Right atrium auricular region (tissue), 2 donors: ENCODE data around the gene INSYN1. TPM values are rescaled to one million over a fixed set of nuclear protein-coding genes. Genes with fewer than 3 reads are reported as not detected.
A peak's percentile ranks its signal among the peaks of the same experiment; 100 is the strongest.

Experiments
- DNase-seq: peaks from one replicate; pipeline ENCODE4 v3.0.0-alpha.2; 2019; ENCODE audit warnings: low spot score
- H3K27ac ChIP-seq, 2 donors: fragments of 200-600 bp; sonication (generic); 1 replicate in 1 of 2; 2 replicates in 1 of 2; pipeline ENCODE4 v1.5.1; 2016 to 2019
- H3K27me3 ChIP-seq, 2 donors: fragments of 200-600 bp; sonication (generic); one replicate each; pipeline versions ENCODE4 v1.5.1 to v1.6.0; 2017 to 2019
- H3K36me3 ChIP-seq: fragments of 200-600 bp; sonication (generic); one replicate; pipeline ENCODE4 v1.5.1; 2016
- H3K4me1 ChIP-seq, 2 donors: fragments of 200-600 bp; sonication (generic); one replicate each; pipeline versions ENCODE4 v1.5.1 to v1.6.0; 2017 to 2019
- H3K4me3 ChIP-seq, 2 donors: fragments of 200-600 bp; sonication (generic); 1 replicate in 1 of 2; 2 replicates in 1 of 2; pipeline ENCODE4 v1.5.1; 2017 to 2019; ENCODE audit warnings: mild to moderate bottlenecking in 1 of 2, moderate library complexity in 1 of 2
- H3K9me3 ChIP-seq, 2 donors: fragments of 200-600 bp; sonication (generic); one replicate each; pipeline ENCODE4 v1.5.1; 2019
- total RNA-seq, 2 donors: library from RNA; depleted of rRNA; stranded (reverse); fragments of >200 nt; gene quantifications; one replicate each; pipeline ENCODE4 v1.1.0, GENCODE V29; 2016
- TF ChIP-seq, protein P1 (sequence below), 2 donors: fragments of 200-600 bp; sonication (generic); IDR thresholded peaks; one replicate each; pipeline ENCODE4 v1.5.1; 2019; ENCODE audit warnings: antibody characterized with exemption in 2 of 2

Gene INSYN1
- total RNA-seq, 2 donors from 2014 or later: 32.7 to 68.5 TPM

DNA sequence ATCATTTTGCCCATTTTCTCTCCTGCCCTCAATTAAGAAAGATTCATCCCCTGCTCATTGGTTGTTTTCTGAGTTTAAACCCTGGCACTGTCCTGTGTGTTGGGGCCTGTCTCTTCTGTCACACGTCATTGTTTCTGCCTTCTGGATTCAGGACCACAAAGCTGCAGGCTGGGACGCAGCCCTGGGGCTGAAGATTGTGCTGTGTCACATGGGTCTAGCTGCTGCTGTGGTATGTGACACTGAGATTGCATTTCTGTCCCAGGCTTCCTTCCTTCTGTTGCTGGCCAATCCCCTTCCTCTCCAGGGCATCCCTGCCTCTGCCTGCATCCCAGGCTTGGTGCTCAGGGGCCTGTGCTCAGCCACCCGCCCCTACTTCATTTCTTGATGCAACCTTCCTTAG, 28.9 kb downstream of the INSYN1 start:
- Histone ChIP-seq H3K27ac (peak overlapping the region in 1 of 2 donors; percentile 31), H3K36me3 (no peaks in the 10 kb centered on the region), H3K4me3 (no peak overlapping the region), H3K4me1 (peaks cover 0 to 26% of the 10 kb centered on the region in 2 donors), H3K27me3 (no peaks in the 10 kb centered on the region), H3K9me3 (no peaks in the 10 kb centered on the region)
- no peak for DNase-seq
- TF ChIP-seq, protein P1, sequence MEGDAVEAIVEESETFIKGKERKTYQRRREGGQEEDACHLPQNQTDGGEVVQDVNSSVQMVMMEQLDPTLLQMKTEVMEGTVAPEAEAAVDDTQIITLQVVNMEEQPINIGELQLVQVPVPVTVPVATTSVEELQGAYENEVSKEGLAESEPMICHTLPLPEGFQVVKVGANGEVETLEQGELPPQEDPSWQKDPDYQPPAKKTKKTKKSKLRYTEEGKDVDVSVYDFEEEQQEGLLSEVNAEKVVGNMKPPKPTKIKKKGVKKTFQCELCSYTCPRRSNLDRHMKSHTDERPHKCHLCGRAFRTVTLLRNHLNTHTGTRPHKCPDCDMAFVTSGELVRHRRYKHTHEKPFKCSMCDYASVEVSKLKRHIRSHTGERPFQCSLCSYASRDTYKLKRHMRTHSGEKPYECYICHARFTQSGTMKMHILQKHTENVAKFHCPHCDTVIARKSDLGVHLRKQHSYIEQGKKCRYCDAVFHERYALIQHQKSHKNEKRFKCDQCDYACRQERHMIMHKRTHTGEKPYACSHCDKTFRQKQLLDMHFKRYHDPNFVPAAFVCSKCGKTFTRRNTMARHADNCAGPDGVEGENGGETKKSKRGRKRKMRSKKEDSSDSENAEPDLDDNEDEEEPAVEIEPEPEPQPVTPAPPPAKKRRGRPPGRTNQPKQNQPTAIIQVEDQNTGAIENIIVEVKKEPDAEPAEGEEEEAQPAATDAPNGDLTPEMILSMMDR (IDR thresholded peaks at IDR 0.05): no peak

DNA sequence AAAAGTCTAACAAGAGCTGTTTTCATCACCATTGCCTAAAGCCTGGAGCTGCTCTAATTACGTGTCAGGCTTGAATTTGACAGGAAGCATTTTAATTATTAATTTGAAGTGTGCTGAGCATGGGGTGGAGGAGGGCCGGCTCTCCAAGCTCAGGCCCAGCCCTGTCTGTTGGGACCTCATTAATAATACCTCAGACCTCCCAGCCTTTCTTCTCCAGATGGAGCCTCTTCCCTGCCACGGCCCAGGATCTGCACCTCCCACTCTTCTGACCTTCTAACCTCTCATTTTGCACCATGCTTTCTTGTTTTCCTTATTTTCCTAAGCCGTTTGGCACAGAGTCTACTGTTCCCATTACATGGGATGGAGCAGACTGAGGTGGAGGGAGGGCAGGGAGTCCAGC, 30.0 kb downstream of the INSYN1 start:
- H3K4me3 ChIP-seq: no peak overlapping the region
- peaks cover 0 to 22% of the 10 kb centered on the region in 2 donors for H3K4me1 ChIP-seq
- TF ChIP-seq, protein P1 (IDR thresholded peaks at IDR 0.05): no peak
- DNase-seq: no peak
- no peaks in the 10 kb centered on the region for H3K9me3 ChIP-seq
- H3K27me3 ChIP-seq: no peaks in the 10 kb centered on the region
- no peaks in the 10 kb centered on the region for H3K36me3 ChIP-seq
- H3K27ac ChIP-seq: no peak overlapping the region

DNA sequence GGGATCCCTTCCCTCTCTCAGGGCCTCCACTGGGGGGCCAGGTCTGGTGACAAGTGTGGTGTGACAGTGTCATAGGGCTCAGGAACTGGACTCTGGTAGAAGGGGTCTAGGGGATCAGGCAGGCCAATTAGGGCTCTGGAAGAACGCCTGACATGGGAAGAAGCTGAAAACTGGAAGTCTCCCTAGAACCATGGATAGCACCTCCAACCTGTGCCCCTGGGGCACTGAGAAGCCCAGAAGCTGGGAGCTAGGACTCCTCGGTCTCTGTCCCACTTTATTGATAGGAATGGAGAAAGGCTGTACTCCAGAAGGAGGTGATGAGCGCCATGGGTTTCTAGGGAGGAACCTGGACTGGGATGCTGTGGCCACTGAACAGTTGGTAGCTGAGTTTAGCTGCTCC, 30.7 kb downstream of the INSYN1 start:
- no peaks in the 10 kb centered on the region for H3K9me3 ChIP-seq
- no peaks in the 10 kb centered on the region for H3K36me3 ChIP-seq
- H3K4me1 ChIP-seq: peaks cover 0 to 21% of the 10 kb centered on the region in 2 donors
- DNase-seq: no peak
- H3K4me3 ChIP-seq: no peak overlapping the region
- no peaks in the 10 kb centered on the region for H3K27me3 ChIP-seq
- TF ChIP-seq, protein P1 (IDR thresholded peaks at IDR 0.05): no peak
- no peak overlapping the region for H3K27ac ChIP-seq

DNA sequence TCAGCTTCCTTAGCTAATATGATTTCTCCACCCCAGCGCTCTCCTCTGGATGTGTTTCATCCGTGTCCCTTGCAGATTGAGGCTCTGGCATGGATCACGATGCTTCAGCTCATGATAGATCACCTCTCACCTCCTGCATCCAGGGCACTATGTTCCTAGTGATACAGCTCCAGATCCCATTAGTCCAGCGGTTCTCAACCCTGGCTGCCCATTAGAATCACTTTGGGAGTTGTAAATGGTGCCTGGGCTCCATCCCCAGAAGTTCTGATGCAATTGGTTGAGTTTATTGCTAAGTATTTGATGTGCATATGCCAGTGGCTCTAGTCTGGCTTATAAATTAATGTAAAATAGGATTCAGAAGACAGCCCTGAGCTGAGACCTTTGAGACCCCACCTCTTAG, 34.5 kb downstream of the INSYN1 start:
- Histone ChIP-seq H3K4me3 (no peak overlapping the region), H3K27me3 (no peaks in the 10 kb centered on the region), H3K9me3 (no peaks in the 10 kb centered on the region), H3K4me1 (peaks cover 0 to 41% of the 10 kb centered on the region in 2 donors), H3K36me3 (peaks cover under 1% of the 10 kb centered on the region), H3K27ac (no peak overlapping the region)
- DNase-seq: no peak
- TF ChIP-seq, protein P1 (IDR thresholded peaks at IDR 0.05): no peak

DNA sequence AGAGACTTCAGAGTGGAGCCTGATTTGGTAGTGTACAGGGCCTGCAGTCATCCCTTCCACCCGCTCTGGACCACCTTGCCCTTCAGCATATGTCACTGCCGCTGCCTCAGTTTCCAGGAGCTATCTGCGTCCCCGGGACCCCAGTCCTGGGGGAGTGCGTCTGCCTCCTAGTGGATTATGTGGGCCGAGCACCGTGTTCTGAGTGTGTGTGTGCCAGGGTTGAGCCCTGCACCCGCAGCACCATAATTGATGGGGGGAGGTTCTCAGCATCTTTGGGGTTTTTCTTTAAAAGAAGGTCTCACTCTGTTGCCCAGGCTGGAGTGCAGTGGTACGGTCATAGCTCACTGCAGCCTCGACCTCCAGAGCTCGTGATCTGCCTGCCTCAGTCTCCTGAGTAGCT, 35.3 kb downstream of the INSYN1 start:
- Histone ChIP-seq H3K27ac (peak overlapping the region in 1 of 2 donors; percentile 70), H3K4me3 (no peak overlapping the region), H3K9me3 (no peaks in the 10 kb centered on the region), H3K27me3 (no peaks in the 10 kb centered on the region), H3K36me3 (peaks cover 9% of the 10 kb centered on the region), H3K4me1 (peaks cover 0 to 41% of the 10 kb centered on the region in 2 donors)
- no peak for DNase-seq
- TF ChIP-seq, protein P1 (IDR thresholded peaks at IDR 0.05): peak in 1 of 2 donors; percentile 29

DNA sequence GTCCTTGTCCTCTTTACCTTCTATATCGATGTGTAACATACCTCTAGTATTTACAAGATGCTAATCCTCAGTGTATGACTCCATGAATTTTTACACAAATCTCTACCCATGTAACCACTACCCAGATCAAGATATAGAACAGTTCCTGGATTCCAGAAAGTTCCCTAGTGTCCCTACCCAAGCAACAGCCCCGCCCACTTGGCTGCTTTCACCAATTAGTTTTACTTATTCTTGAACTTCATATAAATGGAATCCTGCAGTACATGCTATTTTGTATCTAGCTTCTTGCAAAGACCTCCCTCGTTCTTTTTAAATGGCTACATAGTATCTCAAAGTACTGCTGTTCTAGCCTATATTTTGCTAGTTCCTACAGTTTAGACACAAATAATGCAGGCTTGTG, 35.9 kb downstream of the INSYN1 start:
- no peak overlapping the region for H3K4me3 ChIP-seq
- peaks cover 0 to 41% of the 10 kb centered on the region in 2 donors for H3K4me1 ChIP-seq
- H3K27ac ChIP-seq: peak overlapping the region; percentile 64 to 70
- no peaks in the 10 kb centered on the region for H3K9me3 ChIP-seq
- no peaks in the 10 kb centered on the region for H3K27me3 ChIP-seq
- H3K36me3 ChIP-seq: peaks cover 13% of the 10 kb centered on the region
- DNase-seq: no peak
- TF ChIP-seq, protein P1 (IDR thresholded peaks at IDR 0.05): no peak
